Uterus (tissue), 4 donors: ENCODE results near the gene CPNE7. TPM values are rescaled to one million over a fixed set of nuclear protein-coding genes. Genes with fewer than 3 reads are reported as not detected.

Experiments
- DNase-seq, 2 donors: peaks; one replicate each; pipeline ENCODE4 v3.0.0-alpha.2; 2019 to 2020
- H3K27ac ChIP-seq, 2 donors: fragments of 200-600 bp; sonication (generic); 1 replicate in 1 of 2; 2 replicates in 1 of 2; pipeline ENCODE4 v1.5.1; 2016 to 2018
- H3K27me3 ChIP-seq, 2 donors: fragments of 200-600 bp; sonication (generic); one replicate each; pipeline ENCODE4 v1.5.1; 2018 to 2019; ENCODE audit warnings: control low read depth in 1 of 2
- H3K36me3 ChIP-seq, 2 donors: fragments of 200-600 bp; sonication (generic); one replicate each; pipeline ENCODE4 v1.5.1; 2019; ENCODE audit warnings: control low read depth in 1 of 2
- H3K4me1 ChIP-seq, 2 donors: fragments of 200-600 bp; sonication (generic); one replicate each; pipeline ENCODE4 v1.5.1; 2018 to 2019; ENCODE audit warnings: control low read depth in 1 of 2
- H3K4me3 ChIP-seq, 2 donors: fragments of 200-600 bp; sonication (generic); 1 replicate in 1 of 2; 2 replicates in 1 of 2; pipeline ENCODE4 v1.5.1; 2018 to 2019; ENCODE audit warnings: mild to moderate bottlenecking in 1 of 2
- H3K9me3 ChIP-seq, 2 donors: fragments of 200-600 bp; sonication (generic); one replicate each; pipeline ENCODE4 v1.5.1; 2019; ENCODE audit warnings: control low read depth in 1 of 2
- CTCF ChIP-seq, 4 experiments: fragments of 200-600 bp in 2 of 4; fragments of 450-650 bp in 2 of 4; sonication (generic) in 2 of 4; IDR thresholded peaks; one replicate each; pipeline ENCODE4 v1.5.1; 2016 to 2019; ENCODE audit warnings: antibody characterized with exemption in 4 of 4, mild to moderate bottlenecking in 2 of 4, moderate library complexity in 1 of 4
- POLR2A ChIP-seq, 2 donors: fragments of 450-650 bp; IDR thresholded peaks; one replicate each; pipeline ENCODE4 v1.6.1; 2016; ENCODE audit warnings: antibody characterized with exemption in 2 of 2, mild to moderate bottlenecking in 1 of 2, moderate library complexity in 1 of 2
- intact Hi-C: fragments of 100-400 bp; cut with DNase I; formaldehyde crosslinking; loops from one replicate; pipeline ENCODE4 v1.15.1; 2023; ENCODE audit warnings: low total_unique reads
- total RNA-seq, 4 donors: library from RNA; depleted of rRNA in 3 of 4; stranded (reverse); fragments of >200 nt in 3 of 4; gene quantifications; one replicate each; pipeline versions ENCODE4 v1.1.0 to v1.2.4, GENCODE V29; 2014 to 2023
- donor health status: DM: yes; HTN: yes; CAD: no.

Gene CPNE7
- total RNA-seq, 4 donors from 2014 or later: 0.14 to 0.85 TPM; not detected in 2

DNA sequence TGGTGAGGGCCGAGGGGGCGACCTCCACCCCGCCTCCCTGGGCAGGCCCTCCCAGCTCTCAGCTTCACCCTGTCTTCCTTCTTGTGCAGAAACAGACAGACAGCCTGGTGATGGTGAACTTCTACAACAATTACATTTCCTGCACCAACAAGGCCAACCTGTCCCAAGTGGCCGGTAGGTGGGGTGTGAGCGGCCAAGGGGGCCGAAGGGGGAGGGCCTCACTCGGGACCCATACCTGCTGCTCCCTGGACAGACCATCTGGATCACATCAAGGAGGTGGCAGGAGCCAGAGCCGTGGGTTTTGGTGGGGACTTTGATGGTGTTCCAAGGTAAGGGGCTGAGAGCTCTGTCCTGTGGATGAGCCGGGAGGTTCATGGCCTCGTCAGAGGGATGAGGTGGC, 61.8 kb downstream of the CPNE7 start:
- Histone ChIP-seq H3K9me3 (no peaks in the 10 kb centered on the region), H3K4me3 (no peak overlapping the region), H3K4me1 (peaks cover 0 to 5% of the 10 kb centered on the region in 2 donors), H3K27me3 (no peaks in the 10 kb centered on the region), H3K27ac (no peak overlapping the region), H3K36me3 (no peaks in the 10 kb centered on the region)
- intact Hi-C loops: no loop called here
- no peak for DNase-seq
- TF ChIP-seq CTCF (IDR thresholded peaks at IDR 0.05) (no peak), POLR2A (IDR thresholded peaks at IDR 0.05) (no peak)

DNA sequence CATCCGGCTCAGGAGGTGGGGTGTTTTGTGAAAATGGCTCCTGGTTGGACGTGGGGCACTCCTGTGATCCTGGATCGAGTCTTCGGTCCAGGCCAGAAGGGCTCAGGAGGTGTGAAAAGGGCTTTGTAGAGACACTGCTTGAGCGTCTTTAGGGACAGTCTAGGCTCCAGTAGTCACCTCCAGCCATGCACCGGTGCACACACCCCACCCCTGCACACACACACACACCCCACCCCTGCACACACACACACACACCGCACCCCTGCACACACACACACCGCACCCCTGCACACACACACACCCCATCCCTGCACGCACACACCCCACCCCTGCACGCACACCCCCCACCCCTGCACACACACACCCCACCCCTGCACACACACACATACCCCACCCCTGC, 62.9 kb downstream of the CPNE7 start:
- no peak for DNase-seq
- H3K27me3 ChIP-seq: no peaks in the 10 kb centered on the region
- no peaks in the 10 kb centered on the region for H3K9me3 ChIP-seq
- intact Hi-C loops: no loop called here
- no peak for TF ChIP-seq CTCF (IDR thresholded peaks at IDR 0.05)
- no peak for TF ChIP-seq POLR2A (IDR thresholded peaks at IDR 0.05)
- peaks cover 0 to 5% of the 10 kb centered on the region in 2 donors for H3K4me1 ChIP-seq
- H3K4me3 ChIP-seq: no peak overlapping the region
- no peaks in the 10 kb centered on the region for H3K36me3 ChIP-seq
- H3K27ac ChIP-seq: no peak overlapping the region

DNA sequence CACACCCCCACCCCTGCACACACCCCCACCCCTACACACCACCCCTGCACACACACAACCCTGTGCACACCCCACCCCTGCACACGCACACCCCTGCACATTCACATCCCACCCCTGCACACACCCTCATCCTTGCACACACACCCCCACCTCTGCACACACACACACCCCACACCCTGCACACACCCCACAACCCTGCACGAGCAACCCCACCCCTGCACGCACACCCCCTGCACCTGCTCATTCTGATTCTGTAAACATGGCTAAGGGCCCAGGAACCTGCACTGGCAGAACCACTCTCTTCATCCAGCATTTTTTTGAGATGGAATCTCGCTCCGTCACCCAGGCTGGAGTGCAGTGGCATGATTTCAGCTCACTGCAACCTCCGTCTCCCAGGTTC, 63.8 kb downstream of the CPNE7 start:
- Histone ChIP-seq H3K4me1 (peaks cover 0 to 5% of the 10 kb centered on the region in 2 donors), H3K9me3 (no peaks in the 10 kb centered on the region), H3K4me3 (no peak overlapping the region), H3K36me3 (no peaks in the 10 kb centered on the region), H3K27me3 (no peaks in the 10 kb centered on the region), H3K27ac (no peak overlapping the region)
- intact Hi-C loops: no loop called here
- no peak for DNase-seq
- TF ChIP-seq POLR2A (IDR thresholded peaks at IDR 0.05) (no peak), CTCF (IDR thresholded peaks at IDR 0.05) (no peak)

- Histone ChIP-seq H3K27me3 (no peaks in the 10 kb centered on the region), H3K27ac (no peak overlapping the region), H3K4me3 (no peak overlapping the region), H3K9me3 (no peaks in the 10 kb centered on the region), H3K36me3 (no peaks in the 10 kb centered on the region), H3K4me1 (peaks cover 0 to 5% of the 10 kb centered on the region in 2 donors)
- intact Hi-C loops: no loop called here
- no peak for DNase-seq
- TF ChIP-seq CTCF (IDR thresholded peaks at IDR 0.05): no peak
- no peak for TF ChIP-seq POLR2A (IDR thresholded peaks at IDR 0.05)
These were observed 66.0 kb downstream of the CPNE7 start for GRCh38 chr16:89641458-89642119.

GRCh38 chr16:89642574-89642973, 67.0 kb downstream of the CPNE7 start:
- no peaks in the 10 kb centered on the region for H3K9me3 ChIP-seq
- DNase-seq: no peak
- no peak overlapping the region for H3K4me3 ChIP-seq
- intact Hi-C loops: no loop called here
- TF ChIP-seq CTCF (IDR thresholded peaks at IDR 0.05): no peak
- peaks cover 0 to 5% of the 10 kb centered on the region in 2 donors for H3K4me1 ChIP-seq
- no peak overlapping the region for H3K27ac ChIP-seq
- H3K36me3 ChIP-seq: no peaks in the 10 kb centered on the region
- H3K27me3 ChIP-seq: no peaks in the 10 kb centered on the region
